NB4 (cell line): Measurements from ENCODE around the gene EPSTI1.

ENCODE experiments used
- CTCF ChIP-seq: IDR thresholded peaks from one replicate; pipeline ENCODE4 v1.5.1; 2012; ENCODE audit warnings: low read depth, low read length
- MYC ChIP-seq: IDR thresholded peaks from 2 replicates; pipeline ENCODE4 v1.6.1; 2011; ENCODE audit warnings: low read depth, low read length
- POLR2A ChIP-seq: IDR thresholded peaks from 2 replicates; pipeline ENCODE4 v1.6.1; 2011; ENCODE audit warnings: mild to moderate bottlenecking; ENCODE audit not compliant: insufficient read length; ENCODE audit errors: extremely low read depth

GRCh38 chr13:42876270-42876714 is 115.7 kb downstream of the EPSTI1 start:
- TF ChIP-seq CTCF (no peak), POLR2A (no peak), MYC (no peak)
